GM13977 (cell line): Measurements from ENCODE around the gene CELF1.

ENCODE experiments used
- DNase-seq: peaks from one replicate; pipeline ENCODE4 v3.0.0; 2012; ENCODE audit warnings: low spot score
- in situ Hi-C: fragments of 300-500 bp; cut with MboI; formaldehyde crosslinking; loops from one replicate; pipeline ENCODE4 v1.12.0; 2022; ENCODE audit warnings: low sequenced_read_pairs, low pct_unique_long_range_greater_than_20kb, mixed read lengths, inconsistent platforms; ENCODE audit not compliant: unreplicated experiment
- TF ChIP-seq, protein P1 (sequence below): IDR thresholded peaks from 2 replicates; pipeline ENCODE4 v1.5.1; 2012; ENCODE audit warnings: mild to moderate bottlenecking, control low read depth; ENCODE audit not compliant: insufficient read depth; ENCODE audit errors: extremely low read depth, missing control alignments

CELF1 gene

GRCh38 chr11:47489395-47489755 lies 63.6 kb downstream of the CELF1 start:
- in situ Hi-C loops = no loop called here
- no peak for DNase-seq
- TF ChIP-seq, protein P1, sequence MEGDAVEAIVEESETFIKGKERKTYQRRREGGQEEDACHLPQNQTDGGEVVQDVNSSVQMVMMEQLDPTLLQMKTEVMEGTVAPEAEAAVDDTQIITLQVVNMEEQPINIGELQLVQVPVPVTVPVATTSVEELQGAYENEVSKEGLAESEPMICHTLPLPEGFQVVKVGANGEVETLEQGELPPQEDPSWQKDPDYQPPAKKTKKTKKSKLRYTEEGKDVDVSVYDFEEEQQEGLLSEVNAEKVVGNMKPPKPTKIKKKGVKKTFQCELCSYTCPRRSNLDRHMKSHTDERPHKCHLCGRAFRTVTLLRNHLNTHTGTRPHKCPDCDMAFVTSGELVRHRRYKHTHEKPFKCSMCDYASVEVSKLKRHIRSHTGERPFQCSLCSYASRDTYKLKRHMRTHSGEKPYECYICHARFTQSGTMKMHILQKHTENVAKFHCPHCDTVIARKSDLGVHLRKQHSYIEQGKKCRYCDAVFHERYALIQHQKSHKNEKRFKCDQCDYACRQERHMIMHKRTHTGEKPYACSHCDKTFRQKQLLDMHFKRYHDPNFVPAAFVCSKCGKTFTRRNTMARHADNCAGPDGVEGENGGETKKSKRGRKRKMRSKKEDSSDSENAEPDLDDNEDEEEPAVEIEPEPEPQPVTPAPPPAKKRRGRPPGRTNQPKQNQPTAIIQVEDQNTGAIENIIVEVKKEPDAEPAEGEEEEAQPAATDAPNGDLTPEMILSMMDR = no peak

DNA sequence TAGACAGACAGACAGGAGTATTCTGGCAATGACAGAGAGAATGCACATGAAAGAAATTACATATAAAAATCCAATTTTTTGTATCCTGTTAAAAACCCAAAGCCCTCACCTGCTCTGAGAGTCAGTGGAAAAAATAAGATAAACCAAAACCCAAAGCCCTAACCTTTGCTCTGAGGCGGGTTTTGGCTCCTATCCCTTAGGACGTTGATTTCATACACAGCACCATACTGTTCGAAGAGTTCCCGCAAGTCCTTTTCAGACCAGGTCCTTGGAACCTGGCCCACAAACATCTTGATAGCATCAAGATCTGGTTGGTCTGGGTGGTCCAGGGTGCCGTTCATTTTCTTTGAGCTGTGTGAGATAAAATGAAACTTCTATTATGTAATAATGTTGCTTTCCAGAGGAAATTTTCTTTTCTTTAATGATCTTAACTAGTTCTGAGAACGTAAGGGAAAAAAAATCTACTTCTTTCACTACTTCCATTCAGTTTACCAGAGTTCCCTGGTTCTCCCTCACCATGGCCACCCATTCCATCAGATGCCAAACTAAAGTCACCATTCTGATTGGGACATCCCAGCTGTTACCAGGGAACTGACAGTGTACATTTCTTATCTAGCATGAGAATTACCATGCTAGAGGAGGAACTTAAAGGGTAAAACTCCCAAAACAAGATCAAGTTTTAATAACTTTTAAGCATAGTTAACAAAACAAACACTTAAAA lies 64.1 kb downstream of the CELF1 start:
- DNase-seq = no peak
- TF ChIP-seq, protein P1 = no peak
- in situ Hi-C loops = no loop called here

- in situ Hi-C loops = no loop called here
- TF ChIP-seq, protein P1 = no peak
- DNase-seq = no peak
These were observed 64.8 kb downstream of the CELF1 start for GRCh38 chr11:47488111-47488510.

DNA sequence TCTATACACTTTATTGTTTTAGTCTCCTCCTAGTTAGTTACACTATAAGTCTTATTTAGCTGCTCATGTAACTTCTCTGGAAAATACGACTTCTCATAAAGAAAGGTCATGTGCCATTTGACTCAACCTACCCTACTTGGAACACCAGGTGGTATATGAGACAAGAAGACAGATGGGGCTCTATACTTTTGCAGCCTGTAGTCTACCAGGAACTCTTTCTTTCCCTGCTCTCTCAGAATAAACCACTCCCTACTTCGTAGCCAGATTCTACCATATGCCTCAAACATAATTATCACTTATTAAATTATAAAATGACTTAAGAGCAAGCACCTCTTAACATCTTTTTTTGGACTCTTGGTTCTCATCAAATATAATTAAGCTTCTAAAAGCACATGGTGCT lies 65.5 kb downstream of the CELF1 start:
- in situ Hi-C loops = no loop called here
- no peak for DNase-seq
- TF ChIP-seq, protein P1 = no peak

DNA sequence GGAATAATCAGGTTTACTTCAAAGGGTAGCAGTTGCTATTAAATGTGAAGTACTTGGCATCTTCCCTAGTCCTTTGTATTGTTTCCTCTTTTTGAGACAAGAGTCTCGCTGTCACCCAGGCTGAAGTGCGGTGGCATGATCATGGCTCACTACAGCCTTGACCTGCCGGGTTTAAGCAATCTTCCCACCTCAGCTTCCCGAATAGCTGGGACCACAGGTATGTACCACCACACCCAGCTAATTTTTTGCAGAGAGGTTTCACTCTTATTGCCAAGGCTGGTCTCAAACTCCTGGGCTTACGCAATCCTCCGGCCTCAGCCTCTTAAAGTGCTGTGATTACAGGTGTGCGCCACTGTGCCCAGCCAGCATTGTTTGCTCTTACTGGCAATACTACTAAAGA lies 67.8 kb downstream of the CELF1 start:
- TF ChIP-seq, protein P1 = no peak
- no peak for DNase-seq
- in situ Hi-C loops = no loop called here

- in situ Hi-C loops = no loop called here
- DNase-seq = no peak
- TF ChIP-seq, protein P1 = no peak
These were observed 69.5 kb downstream of the CELF1 start for GRCh38 chr11:47483457-47483856.
